Stimulated activated CD8-positive, alpha-beta memory T cell treated with anti-CD3 and anti-CD28 coated beads, Interleukin-12 subunit alpha, Interleukin-12 subunit beta, amount 100 ng/mL, for 24 hours (primary cell): ENCODE measurements around the gene GDF10.

Source experiments
- DNase-seq: peaks from one replicate; pipeline ENCODE4 v3.0.0-alpha.2; 2020; ENCODE audit errors: extremely low read depth

Gene GDF10

DNA sequence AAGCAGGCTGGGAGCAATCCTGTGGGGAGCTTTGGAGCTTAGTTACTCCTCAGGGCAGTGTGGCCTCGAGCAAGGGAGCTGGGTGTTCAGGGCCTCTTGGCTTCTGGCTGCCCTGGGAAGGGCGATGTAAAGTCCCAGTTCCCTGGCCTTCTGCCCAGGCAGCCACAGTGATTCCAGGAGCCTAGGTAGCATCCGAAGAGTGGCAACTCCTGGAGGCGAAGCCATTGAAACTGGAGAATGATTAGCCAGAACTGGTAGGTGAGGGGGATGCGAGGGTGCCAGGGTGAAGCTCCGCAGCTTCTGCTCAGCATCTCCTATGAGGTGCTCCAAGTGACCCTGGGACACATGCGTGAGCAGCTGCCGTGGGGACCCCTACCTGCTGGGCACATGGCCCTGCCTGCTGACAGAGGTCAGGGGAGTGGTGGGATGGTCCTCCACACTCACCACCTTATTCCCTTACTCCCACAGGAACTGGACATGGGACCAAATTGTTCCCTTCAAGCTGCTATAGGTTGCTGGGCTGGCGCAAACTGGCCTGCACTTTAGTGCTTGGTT is 14.5 kb downstream of the GDF10 start:
- no peak for DNase-seq

DNA sequence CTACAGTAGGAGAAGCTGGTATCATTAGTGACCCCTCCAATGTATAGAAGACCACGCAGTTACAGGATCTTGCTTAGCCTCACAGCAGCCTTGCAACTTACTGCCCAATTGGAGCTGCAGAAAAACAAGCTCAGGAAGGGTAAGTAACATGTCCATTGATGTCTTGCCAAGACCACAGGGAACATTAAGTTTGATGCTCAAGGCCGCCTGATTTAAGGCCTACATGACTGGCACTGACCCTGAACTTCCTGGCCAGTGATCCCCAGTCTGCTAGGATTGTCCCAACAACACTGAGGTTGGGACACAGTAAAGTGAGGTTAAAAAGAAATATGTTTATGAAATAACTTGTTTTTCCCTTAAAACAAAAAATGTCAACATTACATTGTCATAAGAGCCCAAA is 15.4 kb downstream of the GDF10 start:
- no peak for DNase-seq

DNA sequence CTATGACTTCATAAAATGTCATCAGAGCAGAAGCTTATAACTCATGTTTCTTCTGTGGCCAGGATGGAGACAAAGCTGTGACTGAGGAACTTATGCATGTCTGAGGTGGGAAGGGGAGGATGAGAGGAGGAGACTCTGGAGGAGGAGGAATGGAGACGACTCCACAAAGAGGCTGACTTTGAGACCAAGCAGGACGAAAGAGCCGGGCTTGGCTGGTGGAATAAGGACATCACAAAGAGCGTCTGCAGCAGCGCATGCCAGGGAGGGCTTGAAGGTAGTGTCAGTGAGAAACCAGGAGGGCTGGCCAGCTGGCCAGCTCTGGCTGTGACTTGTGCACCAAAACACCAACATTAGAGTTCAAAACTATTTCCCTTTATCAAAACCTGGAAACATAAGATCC is 16.1 kb downstream of the GDF10 start:
- no peak for DNase-seq

DNA sequence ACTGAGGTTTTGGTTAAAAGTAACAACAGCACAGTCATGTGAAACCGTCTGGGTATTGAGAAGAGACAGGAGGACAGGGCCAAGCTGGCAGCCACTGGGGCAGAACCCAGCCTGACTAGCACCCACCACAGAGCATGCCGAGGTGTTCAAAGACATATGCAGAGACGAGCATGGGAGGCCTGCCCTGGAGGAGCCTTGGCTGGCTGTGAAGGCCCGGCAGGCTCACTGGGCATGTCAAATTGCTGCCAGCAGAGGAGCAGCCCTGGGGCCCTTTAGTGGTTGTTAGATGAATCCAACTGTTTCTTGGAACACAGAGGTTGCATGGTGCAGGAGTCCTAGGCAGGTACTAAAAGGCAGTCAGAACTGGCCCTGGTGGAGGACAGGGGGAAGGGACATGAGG is 17.3 kb downstream of the GDF10 start:
- no peak for DNase-seq

DNA sequence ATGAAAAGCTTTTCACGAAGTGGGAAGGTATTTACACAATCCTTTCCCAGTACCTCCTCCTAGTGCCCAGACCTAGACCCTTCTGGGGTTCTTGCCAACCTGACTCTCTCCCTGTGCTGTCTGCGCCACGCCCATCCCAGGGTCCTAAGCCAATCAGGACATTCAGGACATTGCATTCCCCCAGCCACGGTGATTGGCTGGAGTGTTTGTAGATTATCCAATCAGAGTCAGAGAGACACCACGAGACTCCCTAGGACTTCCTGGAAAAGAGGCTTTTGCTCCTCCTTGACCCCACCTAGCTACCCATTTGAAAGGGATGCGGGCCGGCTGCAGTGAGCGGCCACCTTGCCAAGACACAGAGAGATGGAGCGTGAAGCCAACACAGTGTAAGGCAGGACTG is 18.7 kb downstream of the GDF10 start:
- DNase-seq: no peak

DNA sequence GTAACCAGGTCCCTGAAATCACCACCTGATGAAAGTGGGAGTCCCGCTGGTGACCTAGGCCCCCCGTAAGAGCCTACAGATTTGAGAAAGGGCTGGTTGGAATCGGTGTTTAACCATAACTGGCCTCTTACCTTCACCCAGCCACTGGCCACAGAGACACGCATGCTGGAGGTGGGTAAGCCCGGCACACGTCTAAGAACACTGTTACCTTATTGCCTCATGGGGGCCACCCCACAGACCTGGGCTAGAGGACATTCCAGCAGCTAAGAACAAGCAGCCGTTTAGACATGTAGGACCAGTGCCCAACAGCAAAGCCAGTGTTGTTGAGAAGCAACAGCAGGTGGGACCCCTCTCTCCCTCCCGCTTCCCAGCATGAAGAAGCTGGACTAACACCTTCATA is 19.8 kb downstream of the GDF10 start:
- DNase-seq: no peak

DNA sequence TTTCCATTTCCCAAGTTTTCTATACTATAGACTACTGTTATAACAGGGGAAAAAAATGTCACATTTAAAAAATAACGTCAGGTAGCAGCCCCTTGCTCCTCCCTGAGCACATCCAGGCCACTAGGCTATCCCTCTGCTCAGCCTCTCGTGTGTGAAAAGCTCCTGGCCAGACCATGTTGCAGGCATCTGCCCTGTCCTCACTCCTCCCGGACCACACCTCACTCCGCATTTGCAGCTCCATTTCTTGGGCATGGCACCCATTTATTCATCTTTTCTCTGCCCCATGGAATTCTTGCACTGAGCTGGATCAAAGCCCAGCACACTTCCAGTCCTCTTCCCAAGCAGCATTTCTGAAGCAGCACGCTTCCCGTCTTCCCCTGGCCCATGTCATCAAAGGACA is 20.8 kb downstream of the GDF10 start:
- no peak for DNase-seq

DNA sequence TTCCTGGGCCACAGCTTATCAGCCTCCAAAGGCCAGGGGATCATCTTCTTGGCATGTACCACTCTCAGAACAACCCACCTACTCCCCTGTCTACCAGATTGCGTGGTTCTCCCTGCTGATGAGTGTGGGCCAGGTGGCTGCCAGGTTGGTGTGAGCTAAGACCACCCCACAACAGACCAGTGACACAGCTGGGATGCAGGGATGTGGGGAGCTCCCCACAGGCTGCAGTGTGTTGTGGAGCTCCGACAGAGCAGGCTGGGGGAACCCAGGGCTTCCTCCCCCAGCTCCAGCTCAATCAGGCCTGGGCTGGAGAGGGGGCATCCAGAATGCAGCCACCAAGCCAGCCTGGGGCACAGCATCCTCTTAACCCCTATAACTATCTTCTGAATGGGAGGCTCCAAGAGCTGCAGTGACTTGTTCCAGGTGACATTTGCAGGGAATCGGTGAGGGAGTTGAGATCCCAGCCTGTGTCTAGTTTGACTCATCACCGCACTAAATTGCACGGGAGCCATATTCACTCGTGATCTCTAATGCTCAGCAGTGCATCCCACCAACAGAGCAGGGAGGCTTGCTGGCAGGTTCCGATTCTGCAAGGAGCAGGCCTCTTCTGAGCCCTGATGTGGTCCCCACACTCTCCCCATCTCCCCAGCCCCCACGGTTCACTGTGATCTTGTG is 21.7 kb downstream of the GDF10 start:
- no peak for DNase-seq

DNA sequence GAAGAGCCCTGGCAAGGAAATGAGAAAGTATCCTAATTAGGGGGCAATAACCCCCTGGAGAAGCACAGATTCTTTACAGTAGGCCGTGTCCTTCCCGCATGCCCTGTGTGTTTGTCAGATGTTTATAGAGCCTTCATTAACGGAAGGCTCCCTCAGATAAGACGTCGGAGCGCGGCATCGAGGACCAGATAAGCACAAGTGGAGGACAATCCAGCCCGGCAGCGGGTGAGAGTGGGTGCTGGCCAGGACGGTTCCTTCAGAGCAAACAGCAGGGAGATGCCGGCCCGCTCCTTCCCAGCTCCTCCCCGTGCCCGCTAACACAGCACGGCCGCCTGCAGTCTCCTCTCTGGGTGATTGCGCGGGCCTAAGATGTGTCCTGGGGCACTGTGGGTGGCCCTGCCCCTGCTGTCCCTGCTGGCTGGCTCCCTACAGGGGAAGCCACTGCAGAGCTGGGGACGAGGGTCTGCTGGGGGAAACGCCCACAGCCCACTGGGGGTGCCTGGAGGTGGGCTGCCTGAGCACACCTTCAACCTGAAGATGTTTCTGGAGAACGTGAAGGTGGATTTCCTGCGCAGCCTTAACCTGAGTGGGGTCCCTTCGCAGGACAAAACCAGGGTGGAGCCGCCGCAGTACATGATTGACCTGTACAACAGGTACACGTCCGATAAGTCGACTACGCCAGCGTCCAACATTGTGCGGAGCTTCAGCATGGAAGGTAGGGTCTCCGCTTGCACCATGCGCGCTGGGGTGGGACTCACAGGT is 22.5 kb downstream of the GDF10 start, which contains the start of gene GDF2:
Gene GDF2, plus strand, starts transcription at position 155 of the 762 bp plus-strand sequence. Its CDS starts 215 bp downstream, at position 370.
- DNase-seq: no peak

DNA sequence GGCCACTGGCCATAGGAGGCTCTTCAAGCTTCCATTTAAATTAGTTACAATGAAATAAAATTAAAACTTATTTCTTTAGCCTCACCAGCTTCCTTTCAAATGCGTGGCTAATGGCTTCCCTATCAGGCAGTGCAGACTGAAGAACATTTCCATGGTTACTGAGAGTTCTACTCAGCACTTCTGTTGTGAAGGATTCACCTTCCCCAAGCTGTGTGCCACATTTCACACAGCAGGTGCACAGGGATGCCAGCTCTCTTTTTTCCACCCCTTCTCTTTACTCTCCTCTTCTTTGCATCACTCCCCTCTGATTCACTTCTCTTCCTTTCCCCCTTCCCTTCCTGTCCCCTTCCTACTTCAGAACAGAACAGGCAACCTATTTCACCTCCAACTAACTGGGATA is 23.1 kb downstream of the GDF10 start:
- no peak for DNase-seq

DNA sequence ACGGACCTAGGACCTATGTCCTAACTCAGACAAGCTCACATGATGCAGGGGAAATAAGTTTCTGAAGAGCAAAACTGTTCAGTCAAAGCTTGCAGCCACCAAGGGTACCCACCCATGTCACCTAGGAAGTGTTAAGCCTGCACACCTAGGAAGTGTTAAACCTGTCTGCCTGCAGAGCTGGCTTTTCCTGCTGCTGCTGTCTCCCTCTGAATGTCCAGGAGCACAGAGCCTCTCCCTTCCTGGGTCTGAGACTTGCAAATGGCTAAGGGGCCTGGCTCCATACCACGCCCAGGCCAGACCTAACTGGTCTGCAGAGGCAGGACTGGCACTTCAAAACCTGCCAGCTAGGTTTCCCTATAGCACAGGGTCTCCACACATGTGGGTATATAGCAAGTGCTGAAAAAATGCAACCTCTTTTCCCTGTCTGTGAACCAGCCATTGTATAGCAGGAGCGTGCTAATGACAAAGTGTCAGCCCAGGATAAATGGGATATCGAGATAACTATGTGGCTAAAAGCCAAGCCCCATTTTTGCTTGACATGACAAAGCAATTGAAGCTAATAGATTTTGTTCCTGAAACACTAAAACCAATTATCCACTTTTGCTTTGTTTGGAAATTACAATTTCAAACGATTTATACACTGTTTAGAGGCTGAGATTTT is 23.8 kb downstream of the GDF10 start:
- no peak for DNase-seq

DNA sequence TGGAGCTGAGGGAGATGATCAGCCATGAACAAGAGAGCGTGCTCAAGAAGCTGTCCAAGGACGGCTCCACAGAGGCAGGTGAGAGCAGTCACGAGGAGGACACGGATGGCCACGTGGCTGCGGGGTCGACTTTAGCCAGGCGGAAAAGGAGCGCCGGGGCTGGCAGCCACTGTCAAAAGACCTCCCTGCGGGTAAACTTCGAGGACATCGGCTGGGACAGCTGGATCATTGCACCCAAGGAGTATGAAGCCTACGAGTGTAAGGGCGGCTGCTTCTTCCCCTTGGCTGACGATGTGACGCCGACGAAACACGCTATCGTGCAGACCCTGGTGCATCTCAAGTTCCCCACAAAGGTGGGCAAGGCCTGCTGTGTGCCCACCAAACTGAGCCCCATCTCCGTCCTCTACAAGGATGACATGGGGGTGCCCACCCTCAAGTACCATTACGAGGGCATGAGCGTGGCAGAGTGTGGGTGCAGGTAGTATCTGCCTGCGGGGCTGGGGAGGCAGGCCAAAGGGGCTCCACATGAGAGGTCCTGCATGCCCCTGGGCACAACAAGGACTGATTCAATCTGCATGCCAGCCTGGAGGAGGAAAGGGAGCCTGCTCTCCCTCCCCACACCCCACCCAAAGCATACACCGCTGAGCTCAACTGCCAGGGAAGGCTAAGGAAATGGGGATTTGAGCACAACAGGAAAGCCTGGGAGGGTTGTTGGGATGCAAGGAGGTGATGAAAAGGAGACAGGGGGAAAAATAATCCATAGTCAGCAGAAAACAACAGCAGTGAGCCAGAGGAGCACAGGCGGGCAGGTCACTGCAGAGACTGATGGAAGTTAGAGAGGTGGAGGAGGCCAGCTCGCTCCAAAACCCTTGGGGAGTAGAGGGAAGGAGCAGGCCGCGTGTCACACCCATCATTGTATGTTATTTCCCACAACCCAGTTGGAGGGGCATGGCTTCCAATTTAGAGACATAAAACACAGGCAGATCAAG is 25.6 kb downstream of the GDF10 start:
- DNase-seq: no peak

DNA sequence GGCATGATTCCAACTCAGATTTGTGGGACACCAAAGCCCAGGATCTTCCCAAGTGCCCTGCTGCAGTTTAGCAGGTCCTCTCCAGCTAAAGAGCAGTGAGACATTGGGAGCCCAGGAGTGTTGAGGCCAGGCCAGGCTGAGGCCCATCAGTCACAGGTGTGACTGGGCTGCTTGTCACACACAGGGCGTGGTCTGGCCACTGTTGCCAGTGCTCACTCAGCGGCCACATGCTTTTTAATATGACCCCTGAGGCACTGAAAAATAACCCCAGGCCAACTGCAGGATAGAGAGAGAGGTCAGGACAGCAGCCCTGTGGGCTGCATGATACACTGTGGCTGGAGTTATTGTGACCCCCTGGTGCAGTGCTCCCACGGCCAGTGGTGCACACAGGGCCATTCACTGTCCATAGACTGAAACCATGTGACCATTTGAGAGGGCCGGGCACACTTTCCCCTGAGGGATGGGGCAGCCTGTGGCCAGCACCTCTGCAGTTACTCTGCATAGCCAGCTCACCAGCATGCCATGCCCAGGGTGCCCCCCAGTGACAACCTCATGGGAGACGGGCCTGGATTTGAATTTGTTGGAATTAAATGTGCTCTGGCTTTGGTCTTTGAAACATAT is 26.4 kb downstream of the GDF10 start:
- DNase-seq: no peak

DNA sequence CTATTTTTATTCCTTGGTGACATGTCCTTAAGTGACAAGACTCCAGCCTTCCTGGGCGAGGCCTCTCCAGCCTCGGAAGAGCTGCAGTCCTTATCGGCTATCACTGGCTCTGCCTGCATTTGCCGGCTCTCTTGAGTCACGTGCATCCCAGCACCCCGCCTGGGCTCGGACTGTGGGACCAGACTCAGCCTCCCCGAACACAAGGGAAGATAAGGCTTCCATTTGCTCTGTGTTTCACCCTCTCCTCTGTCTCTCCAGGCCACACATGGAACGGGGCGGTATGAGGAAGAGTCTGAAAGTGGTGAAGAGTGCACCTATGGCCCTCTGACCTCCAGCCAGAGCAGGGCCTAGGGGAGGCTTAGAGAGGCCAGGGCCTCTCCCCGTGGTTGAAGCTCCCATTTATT is 26.9 kb downstream of the GDF10 start:
- DNase-seq: no peak

DNA sequence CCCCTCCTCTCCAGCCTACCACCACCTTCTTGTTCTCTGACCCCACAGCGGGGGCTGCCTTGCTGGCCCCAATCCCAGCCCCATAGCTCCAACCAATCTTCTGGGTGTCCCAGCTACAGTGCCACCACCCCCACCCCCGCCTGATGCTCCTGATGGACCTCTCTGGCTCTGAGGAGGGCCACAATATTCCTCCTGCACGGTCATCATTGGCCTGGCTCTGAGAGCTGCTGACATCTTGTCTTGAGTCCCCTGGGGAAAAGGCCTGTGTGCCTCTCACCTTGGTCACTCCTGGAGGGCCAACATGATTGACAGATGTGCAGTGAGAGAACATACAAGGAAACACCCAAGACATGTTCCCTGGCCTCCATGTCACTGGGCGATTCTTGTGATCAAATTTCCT is 29.9 kb downstream of the GDF10 start:
- DNase-seq: no peak

DNA sequence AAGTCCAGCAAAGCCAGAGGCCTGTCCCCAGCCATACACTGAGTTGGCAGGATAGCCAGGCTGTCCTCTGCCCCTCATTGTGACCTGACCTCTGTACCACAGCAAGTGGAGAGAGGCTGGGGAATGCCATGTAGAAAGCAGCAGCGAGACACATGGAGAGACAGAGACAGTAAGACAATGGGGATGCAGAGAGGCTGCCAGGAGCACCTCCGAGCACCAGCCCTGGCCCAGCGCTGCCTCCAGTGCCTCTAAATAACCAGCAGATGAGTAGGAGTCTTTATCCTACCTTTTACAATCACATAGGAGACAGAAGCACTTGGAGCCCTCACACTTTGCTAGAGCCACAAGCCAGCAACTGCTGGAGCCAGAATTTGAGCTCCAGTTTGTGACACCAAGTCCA is 30.4 kb downstream of the GDF10 start:
- no peak for DNase-seq

DNA sequence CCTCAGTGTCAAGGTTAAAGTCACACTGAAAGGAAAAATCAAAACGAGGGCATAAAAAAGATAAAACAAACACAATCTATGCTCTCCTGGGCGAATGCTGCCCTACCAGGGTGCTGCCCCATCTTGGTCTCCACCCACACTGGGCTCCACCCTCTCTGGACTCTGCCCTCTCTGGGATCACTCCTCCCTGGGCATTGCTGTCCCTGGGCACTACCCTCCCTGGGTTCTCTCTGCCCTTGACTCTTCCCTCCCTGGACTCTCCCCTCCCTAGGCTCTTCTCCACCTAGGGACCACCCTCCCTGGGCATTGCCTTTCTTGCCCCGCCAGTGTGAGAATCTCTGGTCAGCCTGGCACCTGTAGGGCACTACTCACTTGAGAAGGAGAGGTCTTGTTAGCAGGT is 30.8 kb downstream of the GDF10 start:
- DNase-seq: no peak

DNA sequence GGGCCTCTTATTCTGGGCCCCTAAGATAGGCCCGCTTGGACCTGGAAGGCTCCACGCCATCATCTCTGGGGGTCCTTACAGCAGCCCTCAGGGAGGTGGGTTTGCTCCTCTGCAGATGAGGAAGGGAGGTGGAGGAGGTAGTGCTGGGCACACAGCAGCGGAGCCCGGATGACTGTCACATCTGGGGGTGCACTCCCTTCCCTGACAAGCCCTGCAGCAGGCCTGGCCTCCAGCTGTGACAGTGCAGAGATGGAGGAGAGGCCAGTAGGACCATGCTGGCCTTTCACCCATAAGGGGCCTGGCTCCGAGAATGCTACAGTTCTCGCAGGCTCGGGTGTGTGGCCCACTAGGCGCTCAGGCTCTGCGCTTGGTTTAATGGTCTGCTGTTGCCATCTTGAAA is 31.5 kb downstream of the GDF10 start:
- DNase-seq: no peak

DNA sequence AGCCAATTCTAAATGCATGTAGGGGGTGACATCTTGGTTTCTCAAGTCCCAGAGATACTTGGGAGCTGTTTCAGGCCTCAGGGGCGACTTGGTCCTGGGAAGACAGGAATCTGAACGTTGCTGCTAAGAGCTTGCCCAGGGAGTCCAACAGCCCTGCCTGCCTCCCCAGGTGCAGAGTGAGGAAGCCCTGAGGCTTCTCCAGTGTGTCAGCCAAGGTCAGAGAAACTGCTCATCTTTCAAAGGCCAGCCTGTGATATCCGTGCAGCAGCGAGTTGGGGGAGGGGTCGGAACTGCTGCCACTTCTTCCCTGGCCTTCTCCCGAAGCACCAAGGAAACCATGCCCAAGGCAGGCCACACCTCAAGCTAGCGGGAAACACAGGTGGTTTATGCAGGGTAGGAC is 32.0 kb downstream of the GDF10 start:
- DNase-seq: no peak

DNA sequence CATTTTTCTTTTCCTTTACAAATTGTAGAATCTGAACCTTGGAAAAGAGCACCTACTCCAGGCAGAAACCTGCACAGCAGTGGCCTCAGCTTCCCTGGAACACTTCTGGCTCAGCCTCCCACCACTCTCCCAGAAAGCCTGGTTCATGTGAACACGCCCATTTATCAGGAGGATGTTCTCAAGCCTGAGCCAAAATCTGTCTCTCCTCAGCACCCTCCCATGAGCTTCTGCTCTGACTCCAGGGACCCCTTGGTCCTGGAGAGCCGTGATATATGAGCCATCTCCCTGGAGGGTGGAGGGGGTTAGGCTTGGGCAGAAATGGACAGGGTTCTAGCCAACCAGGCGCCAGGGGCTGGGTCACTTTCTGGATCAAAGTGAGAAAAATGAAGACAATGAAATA is 32.4 kb downstream of the GDF10 start:
- no peak for DNase-seq

DNA sequence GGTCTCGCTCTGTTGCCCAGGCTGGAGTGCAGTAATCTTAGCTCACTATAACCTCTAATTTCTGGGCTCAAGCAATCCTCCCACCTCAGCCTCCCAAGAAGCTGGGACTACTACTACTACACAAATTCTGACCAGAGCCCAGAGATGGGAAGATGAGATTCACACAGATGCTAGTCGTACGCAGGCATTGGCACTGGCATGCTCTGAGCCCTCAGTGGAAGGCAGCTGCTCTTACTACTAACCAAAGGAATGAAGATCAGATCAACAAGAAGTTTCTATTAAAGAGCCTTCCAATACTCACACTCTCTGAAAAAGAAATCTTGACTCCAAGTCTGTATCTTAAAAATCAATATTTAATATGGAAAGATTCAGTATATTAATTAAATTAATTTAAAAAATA is 32.9 kb downstream of the GDF10 start:
- DNase-seq: no peak
